ENCODE data around the gene GPC3.

Gene GPC3

GRCh38 chrX:133513123-133513522, 472.3 kb downstream of the GPC3 start:
- DNase-seq (ENCODE audit: low read depth): no peak

DNA sequence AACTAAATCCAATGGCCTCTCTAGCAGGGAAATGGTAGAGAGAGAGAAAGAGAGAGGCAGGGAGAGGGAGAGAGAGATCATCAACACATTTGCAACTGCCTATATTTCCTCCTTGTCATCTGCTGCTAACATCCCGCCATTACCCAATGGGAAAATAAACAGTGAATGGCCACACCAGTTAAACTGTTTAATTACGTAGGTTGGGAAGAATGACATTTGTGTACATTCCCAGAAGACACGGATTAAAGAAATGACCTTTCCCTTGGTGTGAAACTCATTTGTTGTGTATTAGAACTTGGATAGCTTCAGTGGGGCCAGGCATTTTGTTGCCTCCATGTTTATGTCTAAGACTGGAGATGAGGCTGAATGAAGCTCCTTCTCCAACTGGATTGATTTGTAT, 474.4 kb downstream of the GPC3 start:
- DNase-seq (ENCODE audit: low read depth): no peak

- no peak for DNase-seq (ENCODE audit: low read depth)
These were observed 488.0 kb downstream of the GPC3 start for GRCh38 chrX:133497356-133497755.

DNA sequence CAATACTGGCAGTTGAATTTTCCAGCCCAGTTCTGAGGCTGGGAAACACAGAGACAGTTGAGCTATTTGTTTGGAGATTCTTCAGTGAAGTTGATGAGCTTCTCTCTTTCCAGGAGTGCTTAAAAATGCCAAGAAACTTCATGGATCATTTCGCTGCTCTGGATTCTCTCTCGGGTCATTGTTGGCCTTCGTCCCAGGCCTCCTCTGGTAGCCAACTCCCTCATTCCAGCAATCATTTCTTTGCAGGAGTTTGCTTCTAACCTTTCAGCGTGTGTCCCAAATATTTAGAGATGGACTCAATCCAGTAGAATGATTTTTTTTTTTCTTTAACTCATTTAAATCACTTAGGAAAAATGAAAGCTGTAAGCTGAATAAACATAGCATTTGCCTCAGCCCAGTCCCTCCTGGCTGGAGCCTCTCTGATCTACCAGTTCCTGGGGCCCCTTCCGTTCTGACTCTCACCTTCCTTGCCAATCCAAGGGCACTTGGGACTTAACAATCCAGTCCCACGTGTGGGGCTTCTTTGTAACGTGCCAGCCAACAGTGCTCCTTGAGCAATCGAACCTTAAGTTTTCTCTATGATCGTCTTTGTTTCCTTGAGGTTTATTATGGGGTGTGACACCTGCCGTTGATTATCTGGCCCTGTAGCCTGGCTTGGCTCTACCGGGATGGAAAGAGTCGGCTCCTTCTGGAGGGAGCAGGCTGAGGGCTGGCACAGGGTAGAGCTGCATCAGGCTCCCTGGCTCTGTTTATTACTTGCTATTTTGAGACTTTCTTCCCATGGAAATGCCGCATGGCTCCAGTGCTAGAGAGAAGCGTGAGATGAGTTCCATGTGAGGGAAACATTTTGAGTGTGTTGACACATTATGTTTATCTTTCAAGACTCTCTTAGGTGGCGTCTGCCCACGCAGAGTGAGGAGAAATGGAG, 489.7 kb downstream of the GPC3 start:
- DNase-seq (ENCODE audit: low read depth): peak; percentile 77

DNA sequence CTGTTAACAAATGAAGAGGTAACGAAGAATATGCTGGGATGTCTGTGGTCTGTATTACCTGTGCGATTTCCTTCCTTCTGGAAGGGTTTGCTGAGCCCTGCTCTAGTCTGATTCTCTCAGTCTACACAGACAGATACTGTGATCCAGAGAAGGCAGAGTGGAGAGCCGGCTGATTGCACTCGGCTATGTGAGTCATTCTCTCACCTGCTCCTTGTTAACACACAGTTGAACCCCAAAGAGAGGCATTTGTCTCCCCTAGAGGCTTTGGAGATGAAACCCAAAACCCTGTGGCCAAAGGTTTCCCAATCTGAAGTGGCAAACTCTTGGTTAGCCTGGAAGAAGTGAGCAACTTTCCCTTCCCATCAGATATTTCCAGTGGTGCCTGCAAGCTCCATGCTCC, 492.0 kb downstream of the GPC3 start:
- no peak for DNase-seq (ENCODE audit: low read depth)

DNA sequence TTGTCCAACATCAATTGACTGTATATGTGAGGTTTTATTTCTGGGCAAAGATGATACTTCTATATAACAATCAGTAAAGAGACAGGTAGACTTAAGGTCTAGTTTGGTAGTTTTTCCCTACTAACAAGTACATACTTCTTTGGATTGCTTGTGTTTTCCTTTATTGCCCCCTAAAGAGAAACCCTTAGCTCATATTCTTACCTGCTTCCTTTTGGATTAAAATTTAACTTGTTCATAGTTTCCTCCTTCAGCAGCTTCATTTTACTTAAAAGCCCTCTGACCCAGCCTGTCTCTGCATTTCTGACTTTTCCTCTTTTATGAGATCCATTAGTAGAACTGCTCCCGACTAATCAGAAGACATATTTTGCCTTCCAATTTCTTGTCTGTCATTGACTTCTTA, 494.4 kb downstream of the GPC3 start:
- no peak for DNase-seq (ENCODE audit: low read depth)
